Measurements from ENCODE around the gene IKZF2.

DNA sequence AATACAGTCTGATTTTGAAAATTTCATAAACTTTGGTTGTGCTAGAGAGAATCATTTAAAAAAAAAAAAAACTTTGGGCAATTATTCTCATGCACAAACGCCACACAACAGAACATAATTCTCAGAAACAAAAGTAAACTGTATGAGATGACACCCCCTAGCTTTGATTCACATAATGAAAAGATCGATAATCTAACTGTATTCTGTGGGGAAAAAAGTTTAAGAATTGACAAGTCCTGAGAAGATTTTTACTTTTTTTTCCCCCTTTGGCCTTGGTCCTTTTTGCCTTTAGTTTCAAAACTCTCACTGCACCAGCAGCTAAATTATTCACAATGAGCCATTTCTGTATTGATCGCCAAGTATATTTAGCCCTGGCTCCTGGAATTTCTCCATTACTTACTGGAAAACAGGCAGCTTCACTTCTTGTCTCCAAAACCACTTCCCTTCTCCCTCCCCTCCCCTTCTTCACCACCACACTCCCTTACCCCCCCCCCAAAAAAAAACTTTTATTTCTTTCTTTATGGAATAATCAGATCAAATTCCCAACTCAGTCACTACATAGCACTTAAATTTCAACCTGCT lies 2.0 kb downstream of the IKZF2 start:
- TF ChIP-seq POLR2A (IDR thresholded peaks at IDR 0.05) = no peak
- TF ChIP-seq, protein P1, sequence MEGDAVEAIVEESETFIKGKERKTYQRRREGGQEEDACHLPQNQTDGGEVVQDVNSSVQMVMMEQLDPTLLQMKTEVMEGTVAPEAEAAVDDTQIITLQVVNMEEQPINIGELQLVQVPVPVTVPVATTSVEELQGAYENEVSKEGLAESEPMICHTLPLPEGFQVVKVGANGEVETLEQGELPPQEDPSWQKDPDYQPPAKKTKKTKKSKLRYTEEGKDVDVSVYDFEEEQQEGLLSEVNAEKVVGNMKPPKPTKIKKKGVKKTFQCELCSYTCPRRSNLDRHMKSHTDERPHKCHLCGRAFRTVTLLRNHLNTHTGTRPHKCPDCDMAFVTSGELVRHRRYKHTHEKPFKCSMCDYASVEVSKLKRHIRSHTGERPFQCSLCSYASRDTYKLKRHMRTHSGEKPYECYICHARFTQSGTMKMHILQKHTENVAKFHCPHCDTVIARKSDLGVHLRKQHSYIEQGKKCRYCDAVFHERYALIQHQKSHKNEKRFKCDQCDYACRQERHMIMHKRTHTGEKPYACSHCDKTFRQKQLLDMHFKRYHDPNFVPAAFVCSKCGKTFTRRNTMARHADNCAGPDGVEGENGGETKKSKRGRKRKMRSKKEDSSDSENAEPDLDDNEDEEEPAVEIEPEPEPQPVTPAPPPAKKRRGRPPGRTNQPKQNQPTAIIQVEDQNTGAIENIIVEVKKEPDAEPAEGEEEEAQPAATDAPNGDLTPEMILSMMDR (IDR thresholded peaks at IDR 0.05) = peak in 1 of 3 experiments; percentile 28
- TF ChIP-seq POLR2AphosphoS5 (IDR thresholded peaks at IDR 0.05; ENCODE audit: insufficient read depth in 1 of 2, low read depth in 1 of 2) = no peak
